GM10847 (cell line): ENCODE measurements around the gene NSF.
"Not testable (repeated sequence)": the region's sequence is repeated elsewhere in the genome, so short reads cannot be mapped to it uniquely, and the experiment has no call there.

Experiments used
- POLR2A ChIP-seq: IDR thresholded peaks from 2 replicates; pipeline ENCODE4 v1.6.1; 2011; ENCODE audit not compliant: insufficient read length; ENCODE audit errors: extremely low read depth

NSF gene

DNA sequence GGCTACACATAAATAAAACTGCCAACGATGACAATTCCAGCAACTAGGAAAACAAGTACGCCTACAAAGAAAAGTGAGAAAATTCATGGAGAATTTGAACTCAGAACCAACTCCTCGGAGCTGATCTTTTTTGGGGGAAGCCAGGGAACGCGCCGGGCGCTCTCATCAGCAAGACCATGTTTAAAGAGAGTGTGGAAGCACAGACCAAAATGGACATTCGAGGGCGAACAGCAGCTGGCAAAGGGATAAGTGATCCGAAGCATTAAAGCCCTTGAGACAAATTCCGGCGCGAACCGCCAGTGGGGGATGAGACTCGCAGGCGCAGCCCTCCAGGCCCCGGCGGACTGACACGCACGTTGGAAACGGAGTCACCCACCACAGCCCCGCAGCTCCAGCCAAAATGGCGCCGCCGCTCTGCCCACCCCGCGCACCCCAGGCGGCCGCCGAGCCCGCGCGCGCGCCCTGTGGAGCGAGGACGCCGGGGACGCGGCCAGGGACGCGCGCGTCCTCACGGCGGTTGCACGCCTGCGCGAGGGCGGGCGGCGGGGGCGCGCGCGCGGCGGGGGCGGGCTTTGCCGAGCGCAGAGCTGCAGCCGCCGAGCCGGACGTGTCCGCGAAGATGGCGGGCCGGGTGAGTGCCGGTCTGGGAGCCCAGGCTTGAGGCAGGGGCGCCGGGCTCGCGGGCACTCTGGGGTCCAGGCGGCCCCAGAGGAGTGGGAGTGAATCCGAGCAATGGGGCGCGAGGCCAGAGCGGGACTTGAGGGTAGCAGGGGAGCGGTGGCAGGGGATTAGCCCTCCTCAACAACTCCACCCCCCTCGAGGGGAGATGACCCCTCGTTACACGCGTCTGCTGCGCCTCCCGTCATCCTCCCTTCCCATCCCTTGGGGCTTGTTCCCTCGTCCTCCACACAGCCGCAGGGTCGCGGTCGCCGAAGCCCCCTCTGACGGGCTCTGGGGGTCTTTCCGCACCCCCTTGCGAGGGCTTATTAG lies at the start of gene NSF:
Gene NSF (plus strand): TSS at position 513 of the 990 bp plus-strand sequence. CDS start 107 bp downstream, at position 620.
- TF ChIP-seq POLR2A = not testable (repeated sequence)

DNA sequence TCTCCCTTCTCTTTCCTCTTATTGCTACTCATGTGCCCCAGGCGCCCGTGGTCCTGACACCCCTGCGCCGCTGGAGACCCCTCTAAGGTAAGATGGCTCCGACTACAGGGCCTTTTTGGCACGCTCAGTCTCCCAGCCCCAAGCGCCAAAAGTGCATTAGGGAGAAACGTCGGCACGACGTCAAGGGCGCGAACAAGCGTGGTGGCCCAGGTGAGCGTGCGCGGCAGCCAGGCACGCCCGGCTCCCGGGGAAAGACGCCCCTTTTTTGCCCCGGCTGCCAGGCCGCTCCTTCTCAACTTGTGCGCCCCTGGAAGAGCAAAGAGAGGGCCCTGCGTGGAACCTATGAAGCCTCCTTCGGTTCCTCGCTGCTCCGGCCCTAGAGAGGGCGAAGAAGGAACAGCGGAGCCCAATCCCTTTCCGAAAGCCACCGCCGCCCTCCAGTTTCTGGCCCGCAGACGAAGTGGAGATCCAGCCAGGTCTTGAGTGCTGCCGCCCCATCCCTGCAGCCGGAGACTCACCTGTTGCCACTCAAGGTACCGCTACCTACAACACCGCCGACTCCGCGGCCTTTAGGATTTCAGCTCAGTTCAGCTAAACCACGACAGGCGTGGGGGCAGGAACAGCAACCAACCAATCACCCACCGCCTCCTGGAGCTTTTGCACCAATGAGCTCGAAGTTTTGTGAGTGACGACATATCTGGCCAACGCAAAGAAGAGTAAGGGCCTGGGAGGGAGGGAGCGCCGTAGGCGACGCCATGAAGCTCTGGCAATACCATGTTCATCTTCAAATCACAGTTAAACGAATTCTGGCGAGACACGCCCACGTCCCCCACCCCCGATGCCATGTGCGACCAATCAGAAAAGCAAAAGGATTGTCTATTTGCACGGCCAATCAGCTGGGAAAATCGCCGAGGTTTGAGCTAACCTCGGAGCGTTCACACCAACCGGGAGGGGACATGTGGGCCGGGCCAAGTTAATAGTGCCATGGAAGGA lies 11.1 kb upstream of the NSF start, which contains the start of gene ARL17A:
Gene ARL17A (minus strand): TSS at position 609 of the 993 bp plus-strand sequence. CDS start 3,369 bp downstream, outside the sequence.
- not testable (repeated sequence) for TF ChIP-seq POLR2A

DNA sequence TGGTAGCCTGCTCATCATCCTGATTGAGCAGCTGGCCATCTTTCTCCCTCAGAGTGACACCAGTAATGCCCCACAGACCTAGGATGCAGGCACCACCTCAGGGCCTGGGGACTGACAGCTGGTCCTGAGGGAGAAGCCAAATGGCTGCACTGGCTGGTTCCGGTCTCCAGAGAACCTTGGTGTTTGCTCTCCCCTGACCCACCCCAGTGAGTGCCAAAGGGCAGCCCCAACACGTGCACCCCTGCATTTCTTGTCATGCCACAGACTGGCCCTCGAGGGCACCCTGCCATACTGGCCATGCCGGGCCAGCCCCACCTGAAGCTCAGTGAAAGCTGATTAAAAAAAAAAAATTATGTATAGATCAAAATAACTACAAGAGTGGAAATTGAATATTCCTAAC lies 127.5 kb downstream of the NSF start:
- TF ChIP-seq POLR2A = no peak

DNA sequence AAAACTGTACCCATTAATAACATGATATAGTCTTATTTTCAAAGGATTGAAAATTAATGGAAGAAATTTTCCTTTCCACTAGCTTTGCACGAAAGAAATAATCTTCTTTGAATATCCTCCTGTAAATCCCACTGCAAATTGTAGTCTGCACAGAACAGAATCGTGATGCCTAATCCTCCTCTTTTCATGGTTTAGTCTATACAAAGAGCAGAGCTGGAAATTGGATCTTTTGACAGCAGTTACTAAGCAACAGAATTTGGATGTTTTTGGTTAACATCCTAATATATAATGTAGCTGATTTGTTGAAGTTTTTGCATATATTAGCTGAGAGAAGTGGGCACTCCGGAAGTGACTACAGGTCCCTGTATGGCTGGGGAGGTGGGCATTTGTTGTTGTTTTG lies 129.4 kb downstream of the NSF start:
- TF ChIP-seq POLR2A = no peak

DNA sequence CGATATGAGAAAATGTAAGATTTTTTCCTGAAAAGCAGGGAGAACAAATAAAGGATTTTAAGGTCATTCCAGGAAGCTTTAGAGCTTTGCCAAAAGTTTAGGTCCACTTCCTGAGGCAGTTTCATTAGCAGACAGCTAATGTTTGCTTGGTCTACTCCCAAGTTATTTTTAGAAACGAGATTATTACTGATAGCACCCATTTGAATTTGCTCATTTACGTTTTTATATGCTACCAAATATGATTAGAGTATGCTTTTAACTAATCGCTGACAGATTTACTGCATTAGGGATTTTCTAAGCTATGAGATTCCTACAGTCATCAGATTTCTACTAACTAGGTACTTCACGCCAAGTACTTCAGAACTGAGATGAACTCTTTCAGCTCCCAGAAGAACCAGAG lies 129.9 kb downstream of the NSF start:
- TF ChIP-seq POLR2A = no peak

DNA sequence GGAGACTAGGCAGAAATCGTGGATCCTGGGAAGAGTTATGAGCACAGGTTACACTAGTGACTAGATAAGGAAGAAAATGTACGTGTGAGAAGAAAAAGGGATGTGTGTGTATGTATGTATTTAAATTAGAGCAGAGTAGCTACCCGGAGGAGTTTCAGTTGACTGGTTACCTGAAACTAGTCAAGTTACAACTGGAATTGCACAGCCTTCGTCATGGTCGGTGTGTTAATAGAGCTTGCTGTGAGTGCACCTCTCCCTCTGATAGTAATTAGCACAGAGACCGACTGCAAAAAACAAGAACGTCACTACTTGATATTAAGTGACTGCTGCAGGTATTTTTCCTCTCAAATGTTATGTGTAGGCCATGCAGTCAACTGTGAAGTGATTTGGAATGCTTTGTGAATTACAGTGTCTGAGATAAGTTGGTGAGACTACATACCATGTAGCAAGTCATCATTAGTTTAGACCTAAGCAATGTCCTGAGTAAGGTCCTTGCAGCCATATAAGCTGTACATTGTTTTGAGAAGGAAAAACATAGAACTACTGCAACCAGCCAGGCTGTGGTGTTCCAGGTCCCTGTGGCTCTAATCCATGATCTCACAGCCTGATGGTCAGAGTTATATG lies 132.3 kb downstream of the NSF start:
- TF ChIP-seq POLR2A = no peak

DNA sequence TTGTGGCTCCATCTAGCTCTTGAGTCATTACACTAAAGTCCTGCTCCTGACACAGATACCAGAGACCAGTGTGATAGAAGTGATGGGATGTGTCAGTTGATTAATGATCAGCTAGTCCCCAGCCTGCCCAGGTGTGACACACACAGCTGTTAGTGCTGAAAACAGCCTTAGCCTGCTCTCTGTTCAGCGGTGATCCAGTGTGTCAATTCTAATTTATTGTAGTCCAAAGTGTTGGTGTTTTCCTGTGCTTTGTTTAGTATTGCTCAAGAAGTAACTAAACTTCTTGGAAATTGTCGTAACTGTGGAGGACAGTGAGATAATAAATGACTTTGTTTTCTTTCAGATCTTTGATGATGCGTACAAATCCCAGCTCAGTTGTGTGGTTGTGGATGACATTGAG lies 135.7 kb downstream of the NSF start:
- TF ChIP-seq POLR2A = no peak

DNA sequence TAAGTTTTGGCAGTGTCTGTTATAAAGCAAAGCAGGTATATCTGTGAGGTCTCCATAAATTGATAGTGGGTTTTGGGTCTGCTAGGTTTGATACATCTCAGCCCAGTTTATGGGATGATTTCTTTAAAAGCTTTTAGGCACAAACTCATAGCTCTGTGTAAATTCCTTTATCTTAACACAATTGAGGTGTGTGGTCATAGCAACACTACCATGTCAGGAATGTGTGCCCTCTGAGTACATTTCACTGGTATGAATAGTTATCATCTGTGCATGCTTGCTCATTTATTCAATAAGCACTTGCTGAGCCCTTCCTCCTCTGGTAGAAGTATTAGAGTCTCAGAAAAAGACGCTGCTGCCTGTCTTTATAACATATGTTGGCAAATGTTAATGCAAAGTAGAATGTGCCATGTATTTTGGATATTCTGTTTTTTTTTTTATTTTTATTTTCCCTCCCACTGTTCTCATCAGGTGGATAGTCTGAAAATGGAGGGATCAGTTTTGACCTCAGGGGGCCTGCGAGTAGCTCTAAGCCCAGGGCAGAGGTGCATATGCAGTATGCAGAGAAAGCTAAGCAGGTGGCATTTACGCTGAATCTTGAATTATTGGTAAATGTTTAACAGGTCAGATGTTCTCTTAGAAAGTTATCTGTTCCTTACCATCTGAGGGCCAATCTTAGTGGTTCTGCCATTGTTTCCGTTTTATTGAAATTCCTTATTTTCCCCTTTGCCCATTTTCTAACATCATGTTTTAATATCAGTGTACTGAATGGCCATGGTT lies 137.3 kb downstream of the NSF start:
- no peak for TF ChIP-seq POLR2A

DNA sequence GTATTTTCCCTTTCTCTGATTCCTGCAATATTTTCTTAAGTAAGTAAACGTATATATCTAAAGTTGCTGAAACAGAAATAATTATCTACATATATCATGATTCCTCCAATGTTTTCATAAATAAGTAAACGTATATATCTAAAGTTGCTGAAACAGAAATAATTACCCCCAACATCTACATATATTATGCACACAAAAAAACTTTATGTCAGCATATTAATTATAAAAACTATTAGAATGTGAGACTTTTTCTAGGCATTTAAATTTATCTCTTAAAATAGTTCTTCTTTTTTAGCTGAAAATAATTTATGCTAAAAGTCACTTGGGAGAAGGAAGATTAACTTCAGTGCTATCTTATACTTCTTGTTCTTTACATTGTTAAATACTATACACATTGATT lies 139.6 kb downstream of the NSF start:
- TF ChIP-seq POLR2A = no peak

DNA sequence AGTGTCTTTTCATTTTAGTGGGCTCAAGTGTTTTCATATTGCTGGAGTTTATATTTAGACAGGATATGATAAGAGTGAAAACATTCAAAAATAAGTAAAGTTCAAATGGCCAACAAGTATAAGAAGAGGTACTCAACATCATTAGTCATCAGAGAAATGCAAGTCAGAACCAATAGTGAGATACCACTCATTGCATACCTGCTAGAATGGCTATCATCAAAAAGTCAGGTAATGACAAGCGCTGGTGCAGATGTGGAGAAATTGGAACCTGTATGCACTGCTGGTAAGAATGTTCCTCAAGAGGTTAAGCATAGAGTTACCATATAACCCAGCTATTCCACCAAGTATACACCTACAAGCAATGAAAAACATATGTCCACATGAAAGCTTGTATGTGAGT lies 140.2 kb downstream of the NSF start:
- no peak for TF ChIP-seq POLR2A

DNA sequence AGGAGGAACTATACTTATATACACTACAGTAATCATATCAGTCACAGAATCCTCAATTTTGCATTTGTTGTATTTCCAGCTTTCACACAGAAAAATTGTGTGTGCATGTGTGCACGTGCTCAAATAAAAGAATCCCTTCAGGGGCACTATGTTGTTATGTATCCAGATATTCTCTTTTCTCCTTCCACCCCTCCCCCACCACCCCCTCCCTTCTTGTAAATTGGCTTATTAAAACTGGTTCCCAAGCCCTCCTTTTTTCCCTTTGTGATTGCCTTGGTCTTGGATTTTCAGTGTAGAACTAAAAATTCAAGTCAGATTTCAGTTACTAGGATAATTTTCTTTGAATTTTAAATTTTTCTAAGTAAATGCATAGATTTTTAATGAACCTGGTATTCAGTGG lies 141.7 kb downstream of the NSF start:
- no peak for TF ChIP-seq POLR2A

DNA sequence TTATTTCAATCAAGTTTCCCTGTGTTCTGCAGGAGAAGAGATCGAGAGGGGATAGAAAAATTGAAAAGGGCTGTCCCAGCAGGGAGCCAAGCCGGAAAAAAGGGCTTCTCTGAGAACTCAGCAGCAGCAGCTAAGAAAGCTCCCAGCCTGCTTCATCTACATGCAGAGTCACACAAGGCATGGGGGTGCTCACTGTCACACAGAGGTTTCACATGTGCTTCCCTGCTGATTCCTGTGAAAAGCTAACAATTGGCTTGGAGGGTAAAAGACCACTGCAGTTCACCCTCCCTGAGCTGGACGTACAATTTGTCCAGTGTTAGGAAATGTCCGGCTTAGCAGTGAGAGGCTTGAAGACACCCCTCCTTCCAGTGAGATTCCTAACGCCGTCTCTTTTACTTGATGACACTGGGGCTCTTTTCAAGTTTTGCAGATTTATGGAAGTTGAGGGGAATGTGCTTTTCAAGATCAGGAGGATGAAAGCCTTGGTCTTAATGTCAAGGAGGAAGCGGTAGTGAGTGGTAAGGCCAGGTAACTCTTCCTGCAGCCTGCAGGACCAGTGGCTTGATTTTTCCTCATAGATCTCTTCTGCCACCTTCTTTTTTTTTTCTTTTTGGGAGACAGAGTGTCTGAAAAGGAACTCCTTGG lies 142.4 kb downstream of the NSF start:
- TF ChIP-seq POLR2A = no peak

DNA sequence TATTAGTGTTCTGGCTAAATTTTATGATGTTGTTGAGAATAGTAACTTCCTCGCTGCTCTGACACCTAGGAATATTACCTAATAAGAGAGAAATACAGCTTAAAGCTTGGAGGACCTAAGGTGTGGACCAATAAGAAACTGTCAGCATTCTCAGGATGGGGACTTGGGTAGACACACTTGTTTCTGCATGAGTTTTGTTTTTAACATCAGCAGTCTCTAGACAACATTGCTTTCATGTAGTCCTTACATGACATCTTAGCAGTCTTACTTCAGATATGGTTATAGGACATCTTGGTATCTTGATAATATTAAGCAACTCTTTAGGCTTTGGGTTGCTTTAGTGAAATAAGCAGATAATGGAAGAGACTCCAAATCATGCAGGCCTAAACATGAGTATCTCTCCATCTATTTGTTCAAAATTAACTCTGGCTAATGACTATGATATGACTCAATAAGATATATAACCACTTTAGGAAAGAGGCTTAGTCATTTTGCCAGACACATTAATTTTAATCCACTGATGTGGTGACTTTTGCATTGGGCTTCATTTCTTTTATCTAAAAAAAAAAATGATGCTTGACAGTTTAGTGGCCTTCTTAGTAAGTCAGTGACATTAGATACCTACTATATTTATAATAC lies 143.5 kb downstream of the NSF start:
- TF ChIP-seq POLR2A = no peak
